ENCODE results near the gene FRS2.

DNA sequence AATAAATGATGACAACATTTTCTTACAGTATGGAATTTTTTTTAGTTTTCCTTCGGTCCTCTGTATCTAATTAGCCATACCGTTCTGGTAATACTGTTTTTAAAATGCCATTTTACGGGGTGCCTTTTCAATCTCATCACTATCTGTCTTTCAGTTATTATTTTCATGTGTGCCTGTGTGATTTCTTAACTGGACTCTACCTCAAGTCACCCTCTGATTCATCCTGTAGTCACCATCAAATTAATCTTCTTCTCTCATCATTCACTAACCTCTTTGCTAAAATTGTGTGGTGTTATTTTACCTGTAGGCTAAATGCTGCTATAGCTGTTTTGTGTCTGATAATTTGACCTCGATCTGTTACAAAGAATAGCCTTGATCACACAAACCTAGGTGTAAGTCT, 99.0 kb downstream of the FRS2 start:
- no peak for TF ChIP-seq POLR2A (IDR thresholded peaks at IDR 0.05)
- TF ChIP-seq CTCF (IDR thresholded peaks at IDR 0.05), result no peak

Measured in ovary (tissue), 3 donors.